Endodermal cell (in vitro differentiated cells): ENCODE data around the gene PSMB8. TPM values are rescaled to one million over a fixed set of nuclear protein-coding genes. Genes with fewer than 3 reads are reported as not detected.
A peak's percentile ranks its signal among the peaks of the same experiment; 100 is the strongest.

Experiments
- DNase-seq: peaks from one replicate; pipeline ENCODE4 v3.0.0-alpha.2; 2017
- H3K27ac ChIP-seq: 2 replicates; pipeline ENCODE4 v1.5.1; 2013; ENCODE audit warnings: mild to moderate bottlenecking, low read depth, low read length, moderate library complexity
- H3K27me3 ChIP-seq: 2 replicates; pipeline ENCODE4 v1.6.1; 2013; ENCODE audit warnings: mild to moderate bottlenecking, low read length, moderate library complexity; ENCODE audit not compliant: insufficient read depth, control insufficient read depth, poor library complexity, severe bottlenecking
- H3K36me3 ChIP-seq: 2 replicates; pipeline ENCODE4 v1.7.0; 2013; ENCODE audit warnings: mild to moderate bottlenecking, low read length, moderate library complexity; ENCODE audit not compliant: control insufficient read depth, insufficient read depth
- H3K4me1 ChIP-seq: one replicate; pipeline ENCODE4 v1.7.0; 2013; ENCODE audit warnings: low read length; ENCODE audit not compliant: control insufficient read depth, insufficient read depth
- H3K4me3 ChIP-seq: 2 replicates; pipeline ENCODE4 v1.5.1; 2013; ENCODE audit warnings: mild to moderate bottlenecking, low read length, moderate library complexity
- H3K9ac ChIP-seq: 2 replicates; pipeline ENCODE4 v1.6.1; 2013; ENCODE audit warnings: mild to moderate bottlenecking, low read length, moderate library complexity; ENCODE audit not compliant: poor library complexity, severe bottlenecking; ENCODE audit errors: extremely low read depth
- H3K9me3 ChIP-seq: 2 replicates; pipeline ENCODE4 v1.6.1; 2013; ENCODE audit warnings: mild to moderate bottlenecking, low read length, moderate library complexity; ENCODE audit not compliant: control insufficient read depth
- H3K27ac Mint-ChIP-seq: 2 replicates; pipeline ENCODE4 v1.8.0; 2020; ENCODE audit warnings: mixed read lengths
- H3K27me3 Mint-ChIP-seq: 2 replicates; pipeline ENCODE4 v1.8.0; 2021; ENCODE audit warnings: mild to moderate bottlenecking, mixed read lengths; ENCODE audit not compliant: insufficient read depth
- H3K36me3 Mint-ChIP-seq: 2 replicates; pipeline ENCODE4 v1.8.0; 2020; ENCODE audit warnings: low read depth, mixed read lengths
- H3K4me1 Mint-ChIP-seq: 2 replicates; pipeline ENCODE4 v1.8.0; 2020; ENCODE audit warnings: mixed read lengths
- H3K4me3 Mint-ChIP-seq: 2 replicates; pipeline ENCODE4 v1.8.0; 2020; ENCODE audit warnings: mild to moderate bottlenecking, moderate library complexity, mixed read lengths
- H3K9me3 Mint-ChIP-seq: 2 replicates; pipeline ENCODE4 v1.8.0; 2020; ENCODE audit warnings: mild to moderate bottlenecking, mixed read lengths
- WGBS, 2 experiments: methylation state at CpG; one replicate each; pipeline versions ENCODE4 v1.1.5 to v1.1.7; 2013; ENCODE audit warnings: missing lambda C conversion rate in 2 of 2, mixed read lengths in 1 of 2; ENCODE audit not compliant: insufficient coverage in 1 of 2, insufficient read length in 1 of 2; 5-methylcytosine and 5-hydroxymethylcytosine counted together
- long read RNA-seq, 4 experiments: library from polyadenylated mRNA in 2 of 4; library from RNA in 1 of 4; library from capped mRNA in 1 of 4; stranded (forward) in 3 of 4; unstranded in 1 of 4; transcript quantifications; one replicate each; pipeline ENCODE4 v2.0.0, GENCODE V29; 2020 to 2021; ENCODE audit warnings: inconsistent platforms in 1 of 4
- polyA plus RNA-seq, 2 experiments: library from polyadenylated mRNA; stranded (reverse); fragments of 50-300 nt; gene quantifications; one replicate each; pipeline ENCODE4 v1.2.3, GENCODE V29; 2013
- total RNA-seq, 2 donors: library from RNA; stranded (reverse); fragmentation: NEBNext Ultra II Directional in 1 of 2; extraction: Animal tissue kit (Norgen Biotek cat#: 25700) in 1 of 2; gene quantifications; 2 replicates in 1 of 2; 3 replicates in 1 of 2; pipeline ENCODE4 v1.2.1, GENCODE V29; 2021
- TF ChIP-seq, protein P1 (sequence below): fragments of 200-600 bp; sonication (generic); conservative IDR thresholded peaks from 2 replicates; pipeline ENCODE4 v1.5.0; 2021; ENCODE audit warnings: antibody characterized with exemption, mild to moderate bottlenecking

The PSMB8 gene
- 1 to 10 TPM in 1 of 2 donors, under 1 TPM in 1; 0.93 to 3.1 TPM for total RNA-seq
- 0.64 TPM for polyA plus RNA-seq (2013, experiment 1 of 2)
- 0.50 TPM for polyA plus RNA-seq (2013, experiment 2 of 2)
- long read RNA-seq, experiment 1: 0 reads
- long read RNA-seq, experiment 2, partial matches to known transcripts: 0 of 1 reads
- long read RNA-seq, experiment 2, other reads (novel, unspliced or antisense): 0 of 1 reads
- long read RNA-seq, experiment 3, transcript PSMB8-202 (6 exons, 1,124 nt): major isoform, 8 of 10 reads
- long read RNA-seq, experiment 3, partial matches to known transcripts: 0 of 10 reads
- long read RNA-seq, experiment 3, other reads (novel, unspliced or antisense): 0 of 10 reads
- long read RNA-seq, experiment 4, transcript PSMB8-202 (6 exons, 1,124 nt): major isoform, 5 of 9 reads
- long read RNA-seq, experiment 4, partial matches to known transcripts: 0 of 9 reads
- long read RNA-seq, experiment 4, other reads (novel, unspliced or antisense): 1 of 9 reads

GRCh38 chr6:32843979-32844838 lies at the start of gene PSMB8:
Gene PSMB8 (minus strand): TSS chr6:32844047. CDS start chr6:32843996, 51 bp downstream.
- DNase-seq: peak; percentile 98
- Histone ChIP-seq H3K4me1 (peaks cover 4% of the 10 kb centered on the region), H3K4me3 (peak within 1 kb of the TSS; percentile 76), H3K27ac (no peak within 1 kb of the TSS), H3K9me3 (no peaks in the 10 kb centered on the region), H3K9ac (no peak within 1 kb of the TSS), H3K36me3 (no peaks in the 10 kb centered on the region), H3K27me3 (peaks cover 100% of the 10 kb centered on the region)
- WGBS, 2 experiments: 1 to 2% methylated on average over 17 to 40 of the region's 40 CpGs
- Mint-ChIP-seq H3K36me3 (no peaks in the 10 kb centered on the region), H3K27ac (no peak within 1 kb of the TSS), H3K9me3 (no peaks in the 10 kb centered on the region), H3K4me3 (peak within 1 kb of the TSS; percentile 68), H3K27me3 (peaks cover 89% of the 10 kb centered on the region), H3K4me1 (peaks cover 7% of the 10 kb centered on the region)
- TF ChIP-seq, protein P1, sequence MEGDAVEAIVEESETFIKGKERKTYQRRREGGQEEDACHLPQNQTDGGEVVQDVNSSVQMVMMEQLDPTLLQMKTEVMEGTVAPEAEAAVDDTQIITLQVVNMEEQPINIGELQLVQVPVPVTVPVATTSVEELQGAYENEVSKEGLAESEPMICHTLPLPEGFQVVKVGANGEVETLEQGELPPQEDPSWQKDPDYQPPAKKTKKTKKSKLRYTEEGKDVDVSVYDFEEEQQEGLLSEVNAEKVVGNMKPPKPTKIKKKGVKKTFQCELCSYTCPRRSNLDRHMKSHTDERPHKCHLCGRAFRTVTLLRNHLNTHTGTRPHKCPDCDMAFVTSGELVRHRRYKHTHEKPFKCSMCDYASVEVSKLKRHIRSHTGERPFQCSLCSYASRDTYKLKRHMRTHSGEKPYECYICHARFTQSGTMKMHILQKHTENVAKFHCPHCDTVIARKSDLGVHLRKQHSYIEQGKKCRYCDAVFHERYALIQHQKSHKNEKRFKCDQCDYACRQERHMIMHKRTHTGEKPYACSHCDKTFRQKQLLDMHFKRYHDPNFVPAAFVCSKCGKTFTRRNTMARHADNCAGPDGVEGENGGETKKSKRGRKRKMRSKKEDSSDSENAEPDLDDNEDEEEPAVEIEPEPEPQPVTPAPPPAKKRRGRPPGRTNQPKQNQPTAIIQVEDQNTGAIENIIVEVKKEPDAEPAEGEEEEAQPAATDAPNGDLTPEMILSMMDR: peak; percentile 57

GRCh38 chr6:32890831-32891230 lies 47.0 kb upstream of the PSMB8 start:
- Mint-ChIP-seq H3K9me3 (no peaks in the 10 kb centered on the region), H3K27me3 (peaks cover 10% of the 10 kb centered on the region), H3K27ac (no peak overlapping the region), H3K36me3 (no peaks in the 10 kb centered on the region), H3K4me3 (no peak overlapping the region), H3K4me1 (peaks cover 7% of the 10 kb centered on the region)
- Histone ChIP-seq H3K9ac (no peak overlapping the region), H3K4me1 (peaks cover 5% of the 10 kb centered on the region), H3K9me3 (no peaks in the 10 kb centered on the region), H3K27me3 (no peaks in the 10 kb centered on the region), H3K36me3 (no peaks in the 10 kb centered on the region), H3K4me3 (no peak overlapping the region), H3K27ac (no peak overlapping the region)
- TF ChIP-seq, protein P1: no peak
- no peak for DNase-seq
- WGBS, 2 experiments: 100% methylated on average over 1 of the region's 1 CpG; no CpG with 5 or more reads in 1 of the 2 experiments

- Mint-ChIP-seq H3K36me3 (no peaks in the 10 kb centered on the region), H3K4me3 (no peak overlapping the region), H3K27ac (no peak overlapping the region), H3K9me3 (no peaks in the 10 kb centered on the region), H3K27me3 (peaks cover 10% of the 10 kb centered on the region), H3K4me1 (no peaks in the 10 kb centered on the region)
- Histone ChIP-seq H3K36me3 (no peaks in the 10 kb centered on the region), H3K9me3 (no peaks in the 10 kb centered on the region), H3K27ac (no peak overlapping the region), H3K4me1 (no peaks in the 10 kb centered on the region), H3K9ac (no peak overlapping the region), H3K4me3 (no peak overlapping the region), H3K27me3 (no peaks in the 10 kb centered on the region)
- TF ChIP-seq, protein P1: no peak
- 33 to 35% methylated on average over 1 of the region's 1 CpG for WGBS, 2 experiments
- DNase-seq: no peak
These were observed 45.7 kb upstream of the PSMB8 start for GRCh38 chr6:32889533-32889932.
